ENCODE results near the gene RNF214.

- TF ChIP-seq CTCF (IDR thresholded peaks at IDR 0.05; ENCODE audit: low read depth, low read length) = no peak
- TF ChIP-seq EZH2phosphoT487 (IDR thresholded peaks at IDR 0.05; ENCODE audit: low read depth) = no peak
These were observed 32.3 kb upstream of the RNF214 start for GRCh38 chr11:117199916-117200812.
